Body of pancreas (tissue), 4 donors: ENCODE results near the gene RAB1B. TPM values are rescaled to one million over a fixed set of nuclear protein-coding genes. Genes with fewer than 3 reads are reported as not detected.

ENCODE experiments used
- ATAC-seq: fragments of 150-250 bp; one replicate; pipeline ENCODE4 v1.9.1; 2016
- DNase-seq, 4 donors: peaks; one replicate each; pipeline ENCODE4 v3.0.0-alpha.2; 2019
- H3K27ac ChIP-seq, 4 donors: fragments of 200-600 bp; sonication (generic); 1 replicate in 3 of 4; 2 replicates in 1 of 4; pipeline versions ENCODE4 v1.5.1 to v1.6.1; 2016 to 2019; ENCODE audit warnings: mild to moderate bottlenecking in 1 of 4, mixed read lengths in 1 of 4, moderate library complexity in 1 of 4
- H3K27me3 ChIP-seq, 2 donors: fragments of 200-600 bp; sonication (generic); one replicate each; pipeline ENCODE4 v1.6.0; 2016; ENCODE audit warnings: mild to moderate bottlenecking in 1 of 2
- H3K36me3 ChIP-seq, 2 donors: fragments of 200-600 bp; sonication (generic); replicated peaks in 1 of 2; 2 replicates each; pipeline ENCODE4 v1.5.1; 2016; ENCODE audit warnings: low read depth in 2 of 2; ENCODE audit not compliant: insufficient read depth in 1 of 2
- H3K4me1 ChIP-seq: fragments of 200-600 bp; sonication (generic); one replicate; pipeline ENCODE4 v1.6.0; 2016
- H3K4me3 ChIP-seq, 2 donors: fragments of 200-600 bp; sonication (generic); 1 replicate in 1 of 2; 2 replicates in 1 of 2; pipeline ENCODE4 v1.5.1; 2016 to 2019
- H3K9me3 ChIP-seq, 3 donors: fragments of 200-600 bp; sonication (generic); 1 replicate in 2 of 3; 2 replicates in 1 of 3; pipeline ENCODE4 v1.5.1; 2016
- POLR2A ChIP-seq, 3 donors: fragments of 450-650 bp; IDR thresholded peaks; one replicate each; pipeline ENCODE4 v1.6.1; 2016; ENCODE audit warnings: antibody characterized with exemption in 3 of 3, mild to moderate bottlenecking in 2 of 3
- WGBS, 2 donors: methylation state at CpG; one replicate each; pipeline ENCODE4 v1.1.5; 2017; 5-methylcytosine and 5-hydroxymethylcytosine counted together
- intact Hi-C: fragments of 100-400 bp; cut with DNase I; formaldehyde crosslinking; loops from one replicate; pipeline ENCODE4 v1.15.1; 2023
- total RNA-seq, 2 donors: library from RNA; depleted of rRNA; stranded (reverse); fragments of >200 nt; gene quantifications; one replicate each; pipeline ENCODE4 v1.1.0, GENCODE V29; 2016
- TF ChIP-seq, protein P1 (sequence below), 7 experiments: fragments of 450-650 bp in 4 of 7; fragments of 200-600 bp in 3 of 7; sonication (generic) in 3 of 7; IDR thresholded peaks; one replicate each; pipeline ENCODE4 v1.5.1; 2016 to 2019; ENCODE audit warnings: antibody characterized with exemption in 7 of 7

The RAB1B gene
- total RNA-seq, 2 donors from 2014 or later: 67.7 to 74.5 TPM

DNA sequence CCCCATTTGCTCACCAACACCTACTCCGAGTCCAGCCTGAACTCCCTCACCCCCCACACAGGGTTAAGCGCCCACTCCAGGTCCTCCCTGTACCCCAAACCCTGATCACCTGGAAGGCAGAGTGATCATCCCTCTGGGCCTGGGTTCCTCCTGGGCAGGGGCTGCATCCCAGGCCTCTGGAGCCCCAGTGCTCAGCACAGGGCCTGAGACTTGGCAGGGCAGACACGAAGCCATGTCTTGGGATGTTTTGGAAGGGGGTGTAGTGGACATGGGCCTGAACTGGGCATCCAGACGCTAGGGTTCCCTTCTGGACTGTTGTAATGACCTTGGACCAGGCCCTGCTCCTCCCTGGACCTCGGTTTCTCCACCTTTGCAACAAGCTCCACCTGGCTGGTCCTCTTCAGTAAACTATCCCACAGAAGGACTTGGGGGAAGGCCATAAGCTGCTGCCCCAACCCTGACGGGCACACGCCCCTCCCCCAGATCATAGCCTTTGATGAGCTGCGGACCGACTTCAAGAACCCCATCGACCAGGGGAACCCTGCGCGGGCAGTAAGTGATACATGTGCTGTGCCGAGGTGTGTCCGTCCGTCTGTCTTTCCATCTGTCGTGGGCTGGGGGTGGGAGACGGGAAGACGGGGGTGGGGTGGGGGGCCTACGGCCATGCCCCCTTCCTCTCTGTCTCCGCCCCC, 13.5 kb downstream of the RAB1B start:
- no peaks in the 10 kb centered on the region for H3K27me3 ChIP-seq
- WGBS, 2 donors: 21 to 51% methylated on average over 4 to 19 of the region's 20 CpGs
- H3K36me3 ChIP-seq: peaks cover 0 to 2% of the 10 kb centered on the region in 2 donors
- intact Hi-C loops: no loop called here
- TF ChIP-seq, protein P1, sequence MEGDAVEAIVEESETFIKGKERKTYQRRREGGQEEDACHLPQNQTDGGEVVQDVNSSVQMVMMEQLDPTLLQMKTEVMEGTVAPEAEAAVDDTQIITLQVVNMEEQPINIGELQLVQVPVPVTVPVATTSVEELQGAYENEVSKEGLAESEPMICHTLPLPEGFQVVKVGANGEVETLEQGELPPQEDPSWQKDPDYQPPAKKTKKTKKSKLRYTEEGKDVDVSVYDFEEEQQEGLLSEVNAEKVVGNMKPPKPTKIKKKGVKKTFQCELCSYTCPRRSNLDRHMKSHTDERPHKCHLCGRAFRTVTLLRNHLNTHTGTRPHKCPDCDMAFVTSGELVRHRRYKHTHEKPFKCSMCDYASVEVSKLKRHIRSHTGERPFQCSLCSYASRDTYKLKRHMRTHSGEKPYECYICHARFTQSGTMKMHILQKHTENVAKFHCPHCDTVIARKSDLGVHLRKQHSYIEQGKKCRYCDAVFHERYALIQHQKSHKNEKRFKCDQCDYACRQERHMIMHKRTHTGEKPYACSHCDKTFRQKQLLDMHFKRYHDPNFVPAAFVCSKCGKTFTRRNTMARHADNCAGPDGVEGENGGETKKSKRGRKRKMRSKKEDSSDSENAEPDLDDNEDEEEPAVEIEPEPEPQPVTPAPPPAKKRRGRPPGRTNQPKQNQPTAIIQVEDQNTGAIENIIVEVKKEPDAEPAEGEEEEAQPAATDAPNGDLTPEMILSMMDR (IDR thresholded peaks at IDR 0.05): no peak
- no peak for TF ChIP-seq POLR2A (IDR thresholded peaks at IDR 0.05)
- H3K4me1 ChIP-seq: peaks cover 17% of the 10 kb centered on the region
- no peak for ATAC-seq
- no peak overlapping the region for H3K4me3 ChIP-seq
- no peaks in the 10 kb centered on the region for H3K9me3 ChIP-seq
- H3K27ac ChIP-seq: peak overlapping the region in 1 of 4 donors; percentile 43
- DNase-seq: no peak

DNA sequence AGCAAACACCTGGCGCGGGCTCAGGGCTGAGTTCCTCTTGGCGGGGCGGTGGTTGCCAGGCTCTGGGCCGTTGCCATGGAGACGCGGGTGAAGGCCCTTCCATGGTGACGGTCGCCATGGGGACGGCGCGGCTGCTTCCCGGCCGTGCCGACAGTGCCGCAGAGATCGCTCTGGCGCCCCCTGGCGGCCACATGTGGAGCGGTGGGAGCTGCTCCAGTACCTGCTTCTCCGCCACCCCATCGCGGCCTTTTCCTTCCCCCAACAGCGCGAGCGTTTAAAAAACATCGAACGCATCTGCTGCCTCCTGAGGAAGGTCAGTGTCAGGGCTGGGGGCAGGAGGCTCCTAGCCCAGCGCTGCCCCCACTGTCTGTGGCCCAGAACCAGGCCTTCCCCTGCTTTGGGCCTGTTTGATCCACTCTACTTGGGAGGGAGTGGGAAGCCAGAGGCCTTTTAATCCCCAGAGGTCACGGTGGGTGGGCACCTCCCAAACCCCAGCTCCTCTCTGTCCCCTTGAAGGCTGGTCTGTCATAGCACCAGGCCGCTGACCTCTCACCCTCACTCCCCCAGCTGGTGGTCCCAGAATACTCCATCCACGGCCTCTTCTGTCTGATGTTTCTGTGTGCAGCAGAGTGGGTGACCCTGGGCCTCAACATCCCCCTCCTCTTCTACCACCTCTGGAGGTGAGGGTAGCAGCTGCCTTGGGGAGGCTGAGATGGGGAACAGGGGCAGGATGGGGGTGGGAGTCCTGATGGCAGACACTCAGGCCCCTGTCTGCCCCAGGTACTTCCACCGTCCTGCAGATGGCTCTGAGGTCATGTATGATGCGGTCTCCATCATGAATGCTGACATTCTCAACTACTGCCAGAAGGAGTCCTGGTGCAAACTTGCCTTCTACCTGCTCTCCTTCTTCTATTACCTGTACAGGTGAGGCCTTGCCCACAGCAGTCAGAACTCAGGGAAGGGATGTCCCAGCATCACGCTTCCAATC, 14.3 kb downstream of the RAB1B start:
- intact Hi-C loops: no loop called here
- no peak for TF ChIP-seq POLR2A (IDR thresholded peaks at IDR 0.05)
- TF ChIP-seq, protein P1 (IDR thresholded peaks at IDR 0.05): peak; percentile 97 to 100 (median 98)
- Histone ChIP-seq H3K27ac (peak overlapping the region in 2 of 4 donors; percentile 1 to 51), H3K36me3 (peaks cover 0 to 2% of the 10 kb centered on the region in 2 donors), H3K9me3 (no peaks in the 10 kb centered on the region), H3K4me3 (no peak overlapping the region), H3K27me3 (no peaks in the 10 kb centered on the region), H3K4me1 (peaks cover 18% of the 10 kb centered on the region)
- 13 to 72% methylated on average over 6 to 35 of the region's 35 CpGs for whole genome bisulfite sequencing, 2 donors
- peak; percentile 99 to 100 (median 100) for DNase-seq
- peak; percentile 88 for ATAC-seq

DNA sequence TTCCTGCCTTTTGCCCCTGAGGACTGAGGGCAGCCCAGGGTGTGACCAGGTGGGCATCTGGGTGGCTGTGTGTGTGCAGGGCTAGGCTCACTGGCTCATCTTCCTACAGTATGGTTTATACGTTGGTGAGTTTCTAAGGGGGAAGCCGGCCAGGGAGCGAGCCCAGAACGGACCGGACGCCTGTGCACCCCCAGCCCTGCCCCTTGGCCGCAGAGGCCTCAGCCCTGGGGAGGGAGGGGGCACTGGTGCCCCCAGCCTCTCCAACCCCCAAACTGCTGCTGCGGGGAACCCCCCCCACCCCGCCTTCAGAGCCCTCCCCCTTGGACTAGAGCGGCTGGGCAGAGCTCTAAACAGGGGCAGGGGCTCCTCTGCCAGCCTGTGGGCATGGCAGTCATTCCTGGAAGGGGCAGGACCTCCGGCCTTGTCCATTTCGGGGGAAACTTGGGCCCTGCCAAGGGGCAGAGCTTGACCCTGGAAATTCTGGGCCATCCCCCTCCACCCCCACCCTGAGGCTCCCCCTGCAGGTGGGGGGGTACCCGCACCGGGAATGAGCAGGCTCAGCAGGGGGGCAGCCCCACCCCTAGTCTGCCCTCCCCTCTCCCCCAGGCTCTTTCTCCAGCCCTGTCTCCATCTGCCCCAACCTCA, 15.1 kb downstream of the RAB1B start:
- no peak overlapping the region for H3K27ac ChIP-seq
- H3K4me3 ChIP-seq: no peak overlapping the region
- H3K27me3 ChIP-seq: no peaks in the 10 kb centered on the region
- no peak for DNase-seq
- intact Hi-C loops: no loop called here
- H3K9me3 ChIP-seq: no peaks in the 10 kb centered on the region
- 67 to 85% methylated on average over 1 to 12 of the region's 14 CpGs for WGBS, 2 donors
- TF ChIP-seq, protein P1 (IDR thresholded peaks at IDR 0.05): no peak
- TF ChIP-seq POLR2A (IDR thresholded peaks at IDR 0.05): no peak
- H3K4me1 ChIP-seq: peaks cover 23% of the 10 kb centered on the region
- ATAC-seq: no peak
- H3K36me3 ChIP-seq: peaks cover 0 to 2% of the 10 kb centered on the region in 2 donors

DNA sequence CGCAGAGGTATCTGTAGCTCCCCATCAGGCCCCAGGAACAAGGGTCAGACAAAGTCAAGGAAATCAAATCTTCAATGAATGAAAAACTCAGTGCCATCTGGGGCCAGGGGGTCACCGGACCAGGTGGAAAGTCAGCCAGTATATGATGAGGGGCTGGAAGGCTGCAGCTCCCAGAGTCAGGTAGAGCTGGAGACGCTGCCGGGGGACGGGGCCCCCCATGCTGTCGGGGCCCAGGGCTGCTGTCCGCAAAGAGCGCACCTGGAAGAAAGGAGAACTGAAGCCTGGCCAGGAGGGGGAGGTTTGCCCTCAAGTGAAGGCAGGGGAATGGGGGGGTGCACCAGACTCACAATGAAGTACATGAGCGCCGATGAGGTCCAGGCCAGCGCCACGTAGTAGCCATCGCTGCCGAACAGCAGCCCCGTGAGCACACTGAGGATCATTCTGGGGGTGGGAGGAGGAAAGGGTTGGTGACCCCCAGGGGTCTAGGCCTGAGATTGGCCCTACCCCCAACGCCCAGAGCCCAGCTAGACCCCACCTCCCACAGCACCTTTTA, 16.2 kb downstream of the RAB1B start:
- intact Hi-C loops: no loop called here
- no peak for DNase-seq

More for the DNA sequence above, 16.2 kb downstream of the RAB1B start:
- Histone ChIP-seq H3K4me3 (no peak overlapping the region), H3K27me3 (no peaks in the 10 kb centered on the region), H3K4me1 (peaks cover 24% of the 10 kb centered on the region), H3K9me3 (no peaks in the 10 kb centered on the region), H3K36me3 (peaks cover 0 to 2% of the 10 kb centered on the region in 2 donors), H3K27ac (no peak overlapping the region)
- ATAC-seq: no peak
- no peak for TF ChIP-seq POLR2A (IDR thresholded peaks at IDR 0.05)
- TF ChIP-seq, protein P1 (IDR thresholded peaks at IDR 0.05): no peak
- WGBS, 2 donors: 93 to 95% methylated on average over 10 to 16 of the region's 16 CpGs
